Activated T-helper 1 cell treated with anti-CD3 and anti-CD28 coated beads, Interleukin-12 subunit alpha, Interleukin-12 subunit beta, Interleukin-2, Interleukin-4 antibody, amounts not matched to agents 30 ng/mL and 10 ng/mL and 1 ng/mL, durations not matched to agents 14 hours and 24 hours and 36 hours (primary cell): ENCODE measurements around the gene SMCO1. TPM values are rescaled to one million over a fixed set of nuclear protein-coding genes. Genes with fewer than 3 reads are reported as not detected.
"Not testable (repeated sequence)": the region's sequence is repeated elsewhere in the genome, so short reads cannot be mapped to it uniquely, and the experiment has no call there.

Experiments used
- DNase-seq: peaks from one replicate; pipeline ENCODE4 v3.0.0; 2021; ENCODE audit warnings: low spot score
- H3K27ac Mint-ChIP-seq: one replicate; pipeline ENCODE4 v1.8.0; 2021; ENCODE audit warnings: mild to moderate bottlenecking, mixed read lengths
- H3K27me3 Mint-ChIP-seq: one replicate; pipeline ENCODE4 v1.8.0; 2022; ENCODE audit warnings: mild to moderate bottlenecking, moderate library complexity, mixed read lengths; ENCODE audit not compliant: insufficient read depth
- H3K36me3 Mint-ChIP-seq: one replicate; pipeline ENCODE4 v1.8.0; 2021; ENCODE audit warnings: low read depth, mixed read lengths
- H3K4me1 Mint-ChIP-seq: one replicate; pipeline ENCODE4 v1.8.0; 2021; ENCODE audit warnings: low read depth, mixed read lengths
- H3K4me3 Mint-ChIP-seq: one replicate; pipeline ENCODE4 v1.8.0; 2021; ENCODE audit warnings: mild to moderate bottlenecking, moderate library complexity, mixed read lengths
- H3K9me3 Mint-ChIP-seq: one replicate; pipeline ENCODE4 v1.8.0; 2021; ENCODE audit warnings: mixed read lengths
- intact Hi-C: fragments of 100-400 bp; cut with micrococcal nuclease; formaldehyde crosslinking; loops from one replicate; pipeline ENCODE4 v1.15.1; 2024
- total RNA-seq: library from RNA; stranded (reverse); gene quantifications from 2 replicates; pipeline ENCODE4 v1.2.3, GENCODE V29; 2022

Gene SMCO1
- total RNA-seq, 1 donor from 2014 or later = not detected

DNA sequence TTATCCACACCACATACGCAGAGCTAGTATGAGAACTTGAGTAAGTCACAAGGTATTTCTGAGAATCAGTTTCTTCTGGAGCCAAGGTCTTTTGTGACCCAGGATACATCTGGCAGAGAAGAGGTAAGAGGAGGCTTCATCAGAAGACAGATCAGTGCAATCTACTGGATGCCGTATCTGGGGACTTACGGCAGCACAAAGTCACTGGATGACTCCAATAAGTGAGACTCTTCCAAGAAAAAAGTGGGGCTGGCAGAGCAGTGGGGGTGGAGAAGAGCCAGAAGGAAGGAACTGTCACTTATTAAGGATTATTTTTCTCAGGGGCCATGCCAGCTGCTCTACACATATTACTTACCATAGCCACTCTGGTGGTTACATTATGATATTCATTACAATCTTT, 51.3 kb downstream of the SMCO1 start:
- Mint-ChIP-seq H3K4me1 (peaks cover 14% of the 10 kb centered on the region), H3K27me3 (no peaks in the 10 kb centered on the region), H3K4me3 (no peak overlapping the region), H3K27ac (no peak overlapping the region), H3K36me3 (peaks cover 22% of the 10 kb centered on the region), H3K9me3 (peaks cover 12% of the 10 kb centered on the region)
- no peak for DNase-seq
- intact Hi-C loops = no loop called here

GRCh38 chr3:196463478-196463756, 51.7 kb downstream of the SMCO1 start:
- no peak overlapping the region for H3K27ac Mint-ChIP-seq
- H3K4me1 Mint-ChIP-seq = peaks cover 12% of the 10 kb centered on the region
- peaks cover 22% of the 10 kb centered on the region for H3K36me3 Mint-ChIP-seq

DNA sequence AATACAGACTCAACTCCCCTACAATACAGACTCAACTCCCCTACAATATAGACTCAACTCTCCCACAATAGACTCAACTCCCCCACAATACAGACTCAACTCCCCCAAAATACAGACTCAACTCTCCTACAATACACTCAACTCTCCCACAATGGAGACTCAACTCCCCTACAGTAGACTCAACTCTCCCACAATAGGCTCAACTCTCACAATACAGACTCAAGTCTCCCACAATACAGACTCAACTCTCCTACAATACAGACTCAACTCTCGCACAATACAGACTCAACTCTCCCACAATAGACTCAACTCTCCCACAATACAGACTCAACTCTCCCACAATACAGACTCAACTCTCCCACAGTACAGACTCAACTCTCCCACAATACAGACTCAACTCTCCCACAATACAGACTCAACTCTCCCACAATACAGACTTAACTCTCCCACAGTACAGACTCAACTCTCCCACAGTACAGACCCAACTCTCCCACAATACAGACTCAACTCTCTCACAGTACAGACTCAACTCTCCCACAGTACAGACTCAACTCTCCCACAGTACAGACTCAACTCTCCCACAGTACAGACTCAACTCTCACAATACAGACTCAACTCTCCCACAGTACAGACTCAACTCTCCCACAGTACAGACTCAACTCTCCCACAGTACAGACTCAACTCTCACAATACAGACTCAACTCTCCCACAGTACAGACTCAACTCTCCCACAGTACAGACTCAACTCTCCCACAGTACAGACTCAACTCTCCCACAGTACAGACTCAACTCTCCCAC, 52.3 kb downstream of the SMCO1 start:
- H3K4me3 Mint-ChIP-seq, intact Hi-C loops, H3K27me3 Mint-ChIP-seq, DNase-seq, H3K27ac Mint-ChIP-seq: not testable (repeated sequence)
- Mint-ChIP-seq H3K36me3 (peaks cover 19% of the 10 kb centered on the region), H3K4me1 (peaks cover 12% of the 10 kb centered on the region), H3K9me3 (peaks cover 12% of the 10 kb centered on the region)

More at GRCh38 chr3:196463478-196463756, 51.7 kb downstream of the SMCO1 start:
- intact Hi-C loops = no loop called here
- peaks cover 12% of the 10 kb centered on the region for H3K9me3 Mint-ChIP-seq
- no peak for DNase-seq
- H3K27me3 Mint-ChIP-seq = no peaks in the 10 kb centered on the region
- no peak overlapping the region for H3K4me3 Mint-ChIP-seq

- peaks cover 12% of the 10 kb centered on the region for H3K4me1 Mint-ChIP-seq
- peaks cover 9% of the 10 kb centered on the region for H3K9me3 Mint-ChIP-seq
- no peaks in the 10 kb centered on the region for H3K27me3 Mint-ChIP-seq
- peaks cover 8% of the 10 kb centered on the region for H3K36me3 Mint-ChIP-seq
- no peak overlapping the region for H3K4me3 Mint-ChIP-seq
- DNase-seq = no peak
- intact Hi-C loops = no loop called here
- H3K27ac Mint-ChIP-seq = no peak overlapping the region
Observed at GRCh38 chr3:196458063-196458462, 57.1 kb downstream of the SMCO1 start.

DNA sequence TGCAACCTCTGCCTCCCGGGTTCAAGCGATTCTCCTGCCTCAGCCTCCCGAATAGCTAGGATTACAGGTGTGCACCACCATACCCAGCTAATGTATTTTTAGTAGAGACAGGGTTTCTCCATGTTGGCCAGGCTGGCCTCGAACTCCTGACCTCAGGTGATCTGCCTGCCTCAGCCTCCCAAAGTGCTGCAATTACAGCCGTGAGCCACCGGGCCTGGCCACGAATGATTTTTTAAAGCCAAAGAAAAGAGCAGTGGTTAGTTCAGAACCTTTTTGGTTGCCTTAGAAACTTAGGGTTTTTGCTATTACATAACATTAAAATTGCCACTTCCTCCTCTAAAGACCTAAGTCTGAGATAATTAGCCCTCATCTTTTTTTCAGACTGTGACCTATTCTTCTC, 57.7 kb downstream of the SMCO1 start:
- H3K4me3 Mint-ChIP-seq, H3K27ac Mint-ChIP-seq, H3K27me3 Mint-ChIP-seq, H3K36me3 Mint-ChIP-seq, DNase-seq, H3K9me3 Mint-ChIP-seq, intact Hi-C loops: not testable (repeated sequence)
- peaks cover 12% of the 10 kb centered on the region for H3K4me1 Mint-ChIP-seq

Other genes starting within 250 kb of the SMCO1 start
- gene PCYT1A, start 227.6 kb downstream of the SMCO1 start, total RNA-seq = 54.7 and 57.0 TPM in 2 replicates
- 11.6 and 12.7 TPM in 2 replicates for gene DYNLT2B, start 197.1 kb downstream of the SMCO1 start, total RNA-seq
- gene TM4SF19, start 177.0 kb downstream of the SMCO1 start, total RNA-seq = not detected in 2 replicates
- gene UBXN7, start 82.9 kb downstream of the SMCO1 start, total RNA-seq = 54.8 and 60.9 TPM in 2 replicates
- gene RNF168, start 11.6 kb downstream of the SMCO1 start, total RNA-seq = 32.1 and 32.8 TPM in 2 replicates
- 24.8 and 25.5 TPM in 2 replicates for gene WDR53, start 53.2 kb upstream of the SMCO1 start, total RNA-seq
- gene FBXO45, start 53.3 kb upstream of the SMCO1 start, total RNA-seq = 22.8 and 24.3 TPM in 2 replicates
- 37.8 and 38.8 TPM in 2 replicates for gene NRROS, start 124.3 kb upstream of the SMCO1 start, total RNA-seq
- gene CEP19, start 196.9 kb upstream of the SMCO1 start, total RNA-seq = 3.9 and 4.1 TPM in 2 replicates
- gene PIGX, start 197.0 kb upstream of the SMCO1 start, total RNA-seq = 49.7 and 52.1 TPM in 2 replicates
- gene PAK2, start 224.5 kb upstream of the SMCO1 start, total RNA-seq = 82.5 and 86.5 TPM in 2 replicates